GM19328 (cell line): ENCODE results near the gene OLIG2.

Experiments used
- ATAC-seq: cut with Tn5 transposase; IDR thresholded peaks from one replicate; pipeline ENCODE4 v1.9.1; 2021; ENCODE audit warnings: mild to moderate bottlenecking, moderate library complexity; ENCODE audit not compliant: unreplicated experiment

Gene OLIG2

GRCh38 chr21:33019885-33020557 is 5.7 kb upstream of the OLIG2 start:
- ATAC-seq, result no peak

DNA sequence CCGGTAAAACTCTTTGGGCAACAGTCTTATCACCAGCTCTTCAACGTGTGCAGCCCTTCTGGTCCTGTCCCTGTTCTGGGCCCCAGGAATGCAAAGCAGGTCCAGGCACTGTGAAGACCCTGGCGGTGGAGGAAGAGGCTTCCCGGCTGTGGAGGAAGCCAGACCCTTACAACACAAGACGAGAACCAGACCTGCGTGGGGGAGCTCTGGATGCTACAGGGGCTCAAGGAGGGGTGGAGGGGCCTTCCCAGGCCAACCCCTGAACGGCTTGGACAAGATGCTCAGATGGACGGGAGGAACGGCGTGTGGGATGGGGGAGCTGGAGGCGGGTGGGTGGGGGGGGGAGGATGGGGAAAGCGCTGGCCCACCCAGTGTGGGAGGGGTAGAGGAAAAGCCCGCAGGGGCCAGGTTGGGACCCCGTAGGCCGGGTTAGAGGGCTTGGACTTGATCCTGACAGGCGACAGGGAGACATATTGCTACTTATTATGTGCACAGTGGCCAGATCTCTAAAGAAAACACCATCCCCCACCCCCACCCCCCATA is 5.1 kb upstream of the OLIG2 start:
- ATAC-seq, result no peak

- ATAC-seq, result no peak
Observed at GRCh38 chr21:33021150-33021549, 4.6 kb upstream of the OLIG2 start.

GRCh38 chr21:33021667-33022066 is 4.1 kb upstream of the OLIG2 start:
- no peak for ATAC-seq

GRCh38 chr21:33022489-33022827 is 3.3 kb upstream of the OLIG2 start:
- no peak for ATAC-seq

GRCh38 chr21:33022828-33023573 is 2.7 kb upstream of the OLIG2 start:
- ATAC-seq, result no peak

GRCh38 chr21:33023574-33024200 is 2.0 kb upstream of the OLIG2 start:
- no peak for ATAC-seq

DNA sequence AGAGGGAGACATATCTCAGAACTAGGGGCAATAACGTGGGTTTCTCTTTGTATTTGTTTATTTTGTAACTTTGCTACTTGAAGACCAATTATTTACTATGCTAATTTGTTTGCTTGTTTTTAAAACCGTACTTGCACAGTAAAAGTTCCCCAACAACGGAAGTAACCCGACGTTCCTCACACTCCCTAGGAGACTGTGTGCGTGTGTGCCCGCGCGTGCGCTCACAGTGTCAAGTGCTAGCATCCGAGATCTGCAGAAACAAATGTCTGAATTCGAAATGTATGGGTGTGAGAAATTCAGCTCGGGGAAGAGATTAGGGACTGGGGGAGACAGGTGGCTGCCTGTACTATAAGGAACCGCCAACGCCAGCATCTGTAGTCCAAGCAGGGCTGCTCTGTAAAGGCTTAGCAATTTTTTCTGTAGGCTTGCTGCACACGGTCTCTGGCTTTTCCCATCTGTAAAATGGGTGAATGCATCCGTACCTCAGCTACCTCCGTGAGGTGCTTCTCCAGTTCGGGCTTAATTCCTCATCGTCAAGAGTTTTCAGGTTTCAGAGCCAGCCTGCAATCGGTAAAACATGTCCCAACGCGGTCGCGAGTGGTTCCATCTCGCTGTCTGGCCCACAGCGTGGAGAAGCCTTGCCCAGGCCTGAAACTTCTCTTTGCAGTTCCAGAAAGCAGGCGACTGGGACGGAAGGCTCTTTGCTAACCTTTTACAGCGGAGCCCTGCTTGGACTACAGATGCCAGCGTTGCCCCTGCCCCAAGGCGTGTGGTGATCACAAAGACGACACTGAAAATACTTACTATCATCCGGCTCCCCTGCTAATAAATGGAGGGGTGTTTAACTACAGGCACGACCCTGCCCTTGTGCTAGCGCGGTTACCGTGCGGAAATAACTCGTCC is 1.3 kb upstream of the OLIG2 start:
- ATAC-seq, result no peak

- ATAC-seq, result no peak
Observed at GRCh38 chr21:33025106-33025488, 638 bp upstream of the OLIG2 start.

DNA sequence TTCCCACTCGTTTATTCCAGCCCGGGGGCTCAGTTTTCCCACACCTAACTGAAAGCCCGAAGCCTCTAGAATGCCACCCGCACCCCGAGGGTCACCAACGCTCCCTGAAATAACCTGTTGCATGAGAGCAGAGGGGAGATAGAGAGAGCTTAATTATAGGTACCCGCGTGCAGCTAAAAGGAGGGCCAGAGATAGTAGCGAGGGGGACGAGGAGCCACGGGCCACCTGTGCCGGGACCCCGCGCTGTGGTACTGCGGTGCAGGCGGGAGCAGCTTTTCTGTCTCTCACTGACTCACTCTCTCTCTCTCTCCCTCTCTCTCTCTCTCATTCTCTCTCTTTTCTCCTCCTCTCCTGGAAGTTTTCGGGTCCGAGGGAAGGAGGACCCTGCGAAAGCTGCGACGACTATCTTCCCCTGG is 716 bp downstream of the OLIG2 start:
- ATAC-seq, result no peak

- ATAC-seq, result no peak
Observed at GRCh38 chr21:33026878-33027400, 1.2 kb downstream of the OLIG2 start.

- no peak for ATAC-seq
Observed at GRCh38 chr21:33027401-33028286, 1.9 kb downstream of the OLIG2 start.

- no peak for ATAC-seq
Observed at GRCh38 chr21:33028287-33028670, 2.5 kb downstream of the OLIG2 start.

DNA sequence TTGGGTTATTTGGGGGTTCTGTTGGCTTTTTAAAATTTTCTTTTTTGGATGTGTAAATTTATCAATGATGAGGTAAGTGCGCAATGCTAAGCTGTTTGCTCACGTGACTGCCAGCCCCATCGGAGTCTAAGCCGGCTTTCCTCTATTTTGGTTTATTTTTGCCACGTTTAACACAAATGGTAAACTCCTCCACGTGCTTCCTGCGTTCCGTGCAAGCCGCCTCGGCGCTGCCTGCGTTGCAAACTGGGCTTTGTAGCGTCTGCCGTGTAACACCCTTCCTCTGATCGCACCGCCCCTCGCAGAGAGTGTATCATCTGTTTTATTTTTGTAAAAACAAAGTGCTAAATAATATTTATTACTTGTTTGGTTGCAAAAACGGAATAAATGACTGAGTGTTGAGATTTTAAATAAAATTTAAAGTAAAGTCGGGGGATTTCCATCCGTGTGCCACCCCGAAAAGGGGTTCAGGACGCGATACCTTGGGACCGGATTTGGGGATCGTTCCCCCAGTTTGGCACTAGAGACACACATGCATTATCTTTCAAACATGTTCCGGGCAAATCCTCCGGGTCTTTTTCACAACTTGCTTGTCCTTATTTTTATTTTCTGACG is 3.1 kb downstream of the OLIG2 start:
- ATAC-seq, result no peak

GRCh38 chr21:33029385-33029921 is 3.7 kb downstream of the OLIG2 start:
- no peak for ATAC-seq

- ATAC-seq, result no peak
Observed at GRCh38 chr21:33029975-33030461, 4.3 kb downstream of the OLIG2 start.

DNA sequence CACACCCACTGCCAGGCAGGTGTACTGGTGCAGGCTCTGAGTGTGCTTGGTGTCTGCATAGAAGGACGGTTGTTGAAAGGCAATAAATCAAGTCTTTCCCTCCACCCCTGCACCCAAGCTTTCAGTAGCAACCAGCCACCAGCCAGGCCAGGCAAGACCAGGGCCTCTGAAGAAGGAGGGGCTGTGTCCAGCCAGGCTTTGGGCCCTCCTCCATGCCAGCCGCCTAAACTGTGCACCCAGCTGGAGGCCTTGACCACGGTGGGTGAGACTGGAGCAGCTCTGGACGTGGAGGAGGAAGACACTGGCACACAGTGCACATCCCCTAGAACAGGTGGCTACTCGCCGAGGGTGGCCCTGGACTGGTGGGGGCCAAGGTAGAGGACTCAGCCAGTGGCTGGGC is 4.9 kb downstream of the OLIG2 start:
- no peak for ATAC-seq

- no peak for ATAC-seq
Observed at GRCh38 chr21:33031152-33031911, 5.6 kb downstream of the OLIG2 start.
